ENCODE measurements around the gene PPP4C. TPM values are rescaled to one million over a fixed set of nuclear protein-coding genes. Genes with fewer than 3 reads are reported as not detected.
A peak's percentile ranks its signal among the peaks of the same experiment; 100 is the strongest.

PPP4C gene
- total RNA-seq, 2 experiments from 2014 or later, result 125 to 127 TPM

- H3K4me1 Mint-ChIP-seq, result peaks cover 9% of the 10 kb centered on the region
- H3K27me3 Mint-ChIP-seq, result peaks cover 8% of the 10 kb centered on the region
- no peak overlapping the region for H3K27ac Mint-ChIP-seq
- H3K4me3 Mint-ChIP-seq, result no peak overlapping the region
- H3K36me3 Mint-ChIP-seq, result peaks cover 1% of the 10 kb centered on the region
- H3K9me3 Mint-ChIP-seq, result no peaks in the 10 kb centered on the region
- DNase-seq, result no peak
Observed at GRCh38 chr16:30049871-30050270, 25.9 kb upstream of the PPP4C start.

GRCh38 chr16:30051518-30051917 is 24.3 kb upstream of the PPP4C start:
- Mint-ChIP-seq H3K4me3 (peak overlapping the region; percentile 64), H3K4me1 (peaks cover 15% of the 10 kb centered on the region), H3K9me3 (no peaks in the 10 kb centered on the region), H3K27ac (no peak overlapping the region), H3K27me3 (peaks cover 8% of the 10 kb centered on the region), H3K36me3 (peaks cover 1% of the 10 kb centered on the region)
- no peak for DNase-seq

DNA sequence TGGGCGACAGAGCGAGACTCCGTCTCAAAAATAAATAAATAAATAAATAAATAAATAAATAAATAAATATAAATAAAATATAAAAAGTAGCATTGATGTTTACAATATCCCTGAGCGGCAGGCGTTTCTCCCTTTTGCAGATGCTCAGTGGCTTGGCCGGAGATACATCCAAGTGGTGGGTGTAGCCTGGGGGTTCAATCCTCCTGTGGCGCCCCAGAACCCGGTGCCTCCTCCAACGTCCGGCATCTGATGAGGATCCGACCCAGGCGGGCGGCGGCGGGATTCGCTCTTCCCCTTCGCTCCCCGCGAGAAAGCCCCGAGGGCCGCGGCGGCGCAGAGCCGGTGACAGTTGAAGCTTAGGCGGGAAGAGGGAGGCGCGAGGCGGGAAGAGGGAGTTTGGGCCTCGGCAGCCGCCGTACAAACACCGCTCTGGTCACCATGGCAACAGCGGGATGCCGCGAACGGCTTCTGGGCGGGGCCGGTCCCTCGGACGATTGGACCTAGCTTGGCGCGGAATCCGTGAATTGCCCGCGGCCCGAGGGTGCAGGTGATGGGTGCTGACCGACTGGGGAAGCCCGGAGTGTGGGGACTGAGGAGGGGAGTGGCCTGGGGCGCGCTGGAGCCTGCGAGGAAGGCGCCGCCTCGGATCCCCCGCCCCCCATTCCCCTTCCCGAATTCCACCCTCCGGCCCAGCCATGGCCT is 23.0 kb upstream of the PPP4C start:
- peaks cover 8% of the 10 kb centered on the region for H3K27me3 Mint-ChIP-seq

DNA sequence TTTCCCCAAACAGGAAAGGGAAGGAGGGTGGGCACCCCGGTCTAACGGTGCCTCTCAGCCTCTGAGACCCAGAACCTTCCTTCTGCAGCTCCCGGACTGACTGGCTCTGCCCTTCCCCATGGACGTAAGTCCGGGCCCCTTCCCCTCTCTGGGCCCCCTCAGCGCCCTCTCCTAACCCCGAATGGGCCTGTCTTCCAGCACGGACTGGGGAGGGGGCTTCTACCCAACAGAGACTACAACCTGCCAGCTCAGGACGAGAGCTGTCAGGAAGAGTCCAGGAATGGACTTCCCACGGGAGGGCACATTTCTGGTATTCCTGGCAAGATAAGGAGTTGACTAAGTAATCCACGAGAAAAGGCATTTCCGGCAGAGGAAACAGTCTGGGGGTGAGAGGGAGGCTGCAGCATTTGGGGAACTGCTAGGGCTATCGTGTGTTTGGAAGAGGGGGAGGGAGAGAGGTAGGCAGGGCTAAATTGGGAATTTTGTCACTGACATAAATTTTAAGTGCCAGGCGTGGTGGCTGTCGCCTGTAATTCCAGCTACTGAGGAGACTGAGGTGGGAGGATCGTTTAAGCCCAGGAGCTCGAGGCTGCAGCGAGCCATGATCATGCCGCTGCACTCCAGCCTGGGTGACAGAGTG is 22.3 kb upstream of the PPP4C start:
- Mint-ChIP-seq H3K9me3 (no peaks in the 10 kb centered on the region), H3K36me3 (peaks cover 1% of the 10 kb centered on the region), H3K27ac (no peak overlapping the region), H3K4me3 (peak overlapping the region; percentile 80), H3K4me1 (peaks cover 15% of the 10 kb centered on the region), H3K27me3 (peaks cover 8% of the 10 kb centered on the region)
- DNase-seq, result no peak

More for the DNA sequence above, 23.0 kb upstream of the PPP4C start:
- peak overlapping the region; percentile 80 for H3K4me3 Mint-ChIP-seq
- peak overlapping the region; percentile 74 for H3K27ac Mint-ChIP-seq
- peak; percentile 92 for DNase-seq
- H3K36me3 Mint-ChIP-seq, result peaks cover 1% of the 10 kb centered on the region
- H3K4me1 Mint-ChIP-seq, result peaks cover 15% of the 10 kb centered on the region
- H3K9me3 Mint-ChIP-seq, result no peaks in the 10 kb centered on the region

GRCh38 chr16:30054451-30054850 is 21.3 kb upstream of the PPP4C start:
- DNase-seq, result no peak
- Mint-ChIP-seq H3K9me3 (no peaks in the 10 kb centered on the region), H3K36me3 (peaks cover 1% of the 10 kb centered on the region), H3K4me3 (no peak overlapping the region), H3K4me1 (peaks cover 15% of the 10 kb centered on the region), H3K27ac (no peak overlapping the region), H3K27me3 (peaks cover 8% of the 10 kb centered on the region)

DNA sequence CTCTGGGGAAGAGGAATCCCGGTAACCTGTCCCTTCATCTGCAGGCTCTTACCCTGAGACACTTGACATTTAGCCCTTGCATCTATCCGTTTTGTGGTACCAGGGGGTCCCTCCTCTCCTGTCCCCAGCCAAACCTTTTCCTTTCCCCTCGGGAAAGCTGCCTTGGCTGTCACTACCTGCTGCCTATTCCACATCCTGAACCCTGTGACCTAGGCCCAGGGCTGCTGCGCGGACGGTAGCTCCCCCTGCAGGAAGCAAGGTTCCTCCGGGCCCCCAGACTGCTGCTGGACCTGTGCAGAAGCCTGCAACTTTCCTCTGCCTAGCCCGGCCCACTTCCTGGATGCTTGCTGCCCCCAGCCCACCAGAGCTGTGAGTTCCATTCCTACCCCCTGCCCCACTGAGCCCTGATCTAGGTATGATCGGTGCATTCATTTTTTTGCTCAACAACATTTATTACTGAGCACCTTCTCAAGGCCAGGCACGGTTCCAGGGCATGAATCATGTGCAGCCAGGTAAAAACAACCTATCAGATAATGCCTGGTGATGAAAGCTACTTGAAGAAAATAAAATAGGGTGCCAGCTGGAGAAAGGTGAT is 20.7 kb upstream of the PPP4C start:
- Mint-ChIP-seq H3K36me3 (peaks cover 1% of the 10 kb centered on the region), H3K4me1 (peaks cover 15% of the 10 kb centered on the region), H3K9me3 (no peaks in the 10 kb centered on the region), H3K4me3 (no peak overlapping the region), H3K27ac (no peak overlapping the region), H3K27me3 (peaks cover 8% of the 10 kb centered on the region)
- peak; percentile 64 for DNase-seq

DNA sequence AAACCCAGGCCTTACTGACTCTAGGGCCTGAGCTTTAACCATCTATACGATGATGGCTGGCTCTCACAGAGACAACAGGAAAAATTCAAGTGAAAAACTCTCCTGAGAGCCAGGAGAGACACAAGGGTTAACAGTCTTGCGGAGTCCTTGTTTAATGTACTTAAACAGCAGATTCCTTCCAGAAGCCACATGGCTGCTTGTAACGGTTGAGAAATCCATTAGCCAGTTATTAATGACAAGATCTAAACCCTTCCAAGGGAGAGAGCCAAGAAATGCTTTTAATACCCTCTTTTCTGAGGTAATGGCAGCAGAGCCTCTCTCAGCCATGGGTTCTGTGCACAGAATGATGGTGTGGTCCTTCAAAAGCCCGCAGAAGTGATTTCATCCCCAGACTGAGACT is 15.4 kb upstream of the PPP4C start:
- H3K27me3 Mint-ChIP-seq, result no peaks in the 10 kb centered on the region
- peaks cover 6% of the 10 kb centered on the region for H3K4me1 Mint-ChIP-seq

DNA sequence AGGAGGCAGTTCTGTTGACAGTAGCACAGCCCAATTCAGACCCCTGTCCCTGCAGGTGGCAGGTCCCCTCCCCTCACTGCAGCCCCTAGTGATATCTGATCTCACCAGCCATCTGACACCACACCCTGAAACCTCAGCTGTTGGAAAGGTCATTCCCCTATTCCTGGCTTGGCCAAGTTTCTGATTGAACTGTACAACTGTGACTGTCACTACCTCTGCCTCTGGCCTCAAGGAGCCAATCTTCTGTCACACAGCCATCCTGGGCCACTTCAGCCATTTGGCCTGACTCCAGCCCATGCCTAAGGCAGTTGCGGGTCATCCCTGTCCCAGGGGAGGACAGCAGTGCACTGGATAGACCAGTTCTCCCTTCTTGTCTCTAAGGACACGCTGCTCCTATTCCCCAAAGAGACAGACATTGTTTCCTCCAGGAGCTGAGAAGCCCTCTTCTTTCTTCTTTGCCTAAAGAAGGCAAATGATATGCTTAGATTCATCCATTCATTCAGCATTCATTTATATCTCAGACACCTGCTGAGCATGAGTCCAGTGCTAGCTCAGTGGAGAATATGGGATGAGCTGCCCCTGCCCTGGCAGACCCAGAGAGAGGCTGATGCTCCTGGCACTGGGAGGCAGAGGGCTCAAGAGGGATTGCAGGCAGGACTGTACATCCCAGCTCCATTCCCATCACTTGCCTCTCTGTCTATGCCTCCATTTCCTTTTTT is 14.8 kb upstream of the PPP4C start:
- no peak for DNase-seq
- Mint-ChIP-seq H3K4me1 (peaks cover 5% of the 10 kb centered on the region), H3K27ac (no peak overlapping the region), H3K9me3 (no peaks in the 10 kb centered on the region), H3K27me3 (no peaks in the 10 kb centered on the region), H3K4me3 (no peak overlapping the region), H3K36me3 (peaks cover 17% of the 10 kb centered on the region)

More for the DNA sequence above, 15.4 kb upstream of the PPP4C start:
- Mint-ChIP-seq H3K36me3 (peaks cover 12% of the 10 kb centered on the region), H3K9me3 (no peaks in the 10 kb centered on the region), H3K27ac (no peak overlapping the region), H3K4me3 (no peak overlapping the region)
- no peak for DNase-seq

- H3K4me3 Mint-ChIP-seq, result peak overlapping the region; percentile 99
- peak overlapping the region; percentile 100 for H3K27ac Mint-ChIP-seq
- no peak for DNase-seq
- no peaks in the 10 kb centered on the region for H3K9me3 Mint-ChIP-seq
- H3K27me3 Mint-ChIP-seq, result no peaks in the 10 kb centered on the region
- H3K36me3 Mint-ChIP-seq, result peaks cover 37% of the 10 kb centered on the region
- peaks cover 15% of the 10 kb centered on the region for H3K4me1 Mint-ChIP-seq
Observed at GRCh38 chr16:30063278-30063892, 12.4 kb upstream of the PPP4C start.

DNA sequence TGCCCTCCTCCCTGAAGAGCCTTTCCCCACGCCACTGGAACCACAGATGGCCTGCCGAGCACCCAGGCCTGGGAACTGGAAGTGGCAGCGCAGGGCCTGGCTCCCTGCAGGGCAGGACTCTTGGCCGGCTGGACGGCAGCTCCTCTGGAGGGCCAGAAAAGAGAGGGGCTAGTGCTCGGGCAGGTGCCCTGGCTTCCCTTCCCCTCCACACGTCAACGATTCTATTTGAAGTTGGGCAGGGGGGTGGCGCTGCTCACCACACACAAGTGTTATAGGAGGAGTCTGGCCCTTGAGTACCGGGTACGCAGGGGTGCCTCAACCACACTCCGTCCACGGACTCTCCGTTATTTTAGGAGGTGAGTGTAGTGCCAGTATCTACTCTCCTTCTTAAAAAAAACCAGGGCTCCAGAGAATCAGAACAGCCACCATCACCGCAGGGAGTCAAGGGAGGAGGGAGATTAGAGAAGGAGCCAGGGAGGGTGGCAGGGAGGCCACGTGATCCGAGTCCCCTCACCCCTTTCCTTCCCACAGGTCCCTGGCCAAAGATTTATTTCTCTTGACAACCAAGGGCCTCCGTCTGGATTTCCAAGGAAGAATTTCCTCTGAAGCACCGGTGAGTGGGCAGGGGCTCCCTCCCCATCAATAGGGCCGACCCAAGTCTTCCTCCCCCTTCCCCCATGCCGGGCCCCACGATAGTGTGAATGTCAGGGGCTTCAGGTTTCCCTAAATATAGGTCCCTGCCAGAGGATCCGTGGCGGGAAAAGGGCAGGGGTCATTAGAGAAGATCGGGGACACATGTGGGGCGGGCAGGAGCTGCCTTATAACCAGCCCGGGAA is 11.7 kb upstream of the PPP4C start:
- peak overlapping the region; percentile 99 for H3K4me3 Mint-ChIP-seq

DNA sequence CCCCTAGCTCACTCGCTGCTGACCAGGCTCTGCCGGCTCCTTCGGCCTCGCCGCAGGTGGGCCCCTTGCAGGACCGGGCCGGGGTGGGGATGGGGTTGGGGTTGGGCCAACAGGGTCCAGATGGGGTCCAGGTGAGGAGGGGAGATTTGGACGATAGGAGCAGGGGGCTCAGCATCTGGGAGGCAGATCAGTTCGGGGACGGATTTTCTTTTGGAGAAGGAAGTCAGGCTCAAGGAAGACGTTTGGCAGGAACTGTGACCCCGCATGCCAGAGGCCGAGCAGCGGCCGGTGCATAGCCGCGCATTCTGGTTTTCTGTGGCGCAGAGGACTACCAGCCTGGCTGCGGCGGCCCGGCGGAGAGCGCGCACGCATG is 11.1 kb upstream of the PPP4C start:
- Mint-ChIP-seq H3K36me3 (peaks cover 50% of the 10 kb centered on the region), H3K4me3 (peak overlapping the region; percentile 99), H3K27me3 (no peaks in the 10 kb centered on the region), H3K27ac (peak overlapping the region; percentile 100), H3K4me1 (peaks cover 25% of the 10 kb centered on the region), H3K9me3 (no peaks in the 10 kb centered on the region)
- DNase-seq, result no peak

More for the DNA sequence above, 11.7 kb upstream of the PPP4C start:
- peaks cover 44% of the 10 kb centered on the region for H3K36me3 Mint-ChIP-seq
- peak overlapping the region; percentile 100 for H3K27ac Mint-ChIP-seq
- no peaks in the 10 kb centered on the region for H3K27me3 Mint-ChIP-seq
- H3K9me3 Mint-ChIP-seq, result no peaks in the 10 kb centered on the region
- peak; percentile 73 for DNase-seq
- H3K4me1 Mint-ChIP-seq, result peaks cover 20% of the 10 kb centered on the region

DNA sequence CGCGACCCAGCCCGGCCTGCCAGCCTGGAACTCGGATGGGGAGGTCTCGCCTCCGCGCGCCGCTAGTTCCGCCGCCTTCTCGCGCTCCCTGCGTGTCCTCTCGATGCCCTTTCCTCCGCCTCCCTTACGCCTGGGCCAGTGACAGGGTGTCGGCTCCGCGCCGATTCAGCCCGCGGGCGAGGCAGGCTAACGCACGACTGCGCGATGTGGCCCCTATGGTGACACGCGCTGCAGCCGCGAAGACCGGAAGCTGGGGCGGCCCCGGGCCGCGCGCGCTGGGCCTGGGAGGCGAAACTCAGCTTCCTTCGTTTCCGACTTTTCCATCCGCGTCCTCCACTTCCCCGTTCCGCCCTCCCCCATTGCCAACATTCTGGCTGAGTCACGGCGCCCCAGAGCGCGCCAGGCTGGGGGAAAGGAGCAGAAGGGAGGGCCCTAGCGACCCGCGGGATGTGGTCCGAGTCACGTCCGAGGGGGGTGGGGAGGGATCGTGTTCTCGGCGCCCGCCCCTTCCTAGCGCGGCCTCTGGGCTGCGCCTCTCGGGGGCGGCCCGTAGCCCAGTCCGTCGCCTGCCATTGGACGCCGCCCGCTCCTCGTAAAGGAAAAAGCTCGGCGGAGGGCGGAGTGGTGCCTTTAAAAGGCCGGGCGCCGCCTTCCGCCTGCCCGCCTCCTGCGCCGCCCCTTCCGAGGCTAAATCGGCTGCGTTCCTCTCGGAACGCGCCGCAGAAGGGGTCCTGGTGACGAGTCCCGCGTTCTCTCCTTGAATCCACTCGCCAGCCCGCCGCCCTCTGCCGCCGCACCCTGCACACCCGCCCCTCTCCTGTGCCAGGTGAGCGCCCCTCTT is 10.5 kb upstream of the PPP4C start, which contains the start of gene ALDOA:
ALDOA (plus strand) TSS at position 659 of the 841 bp plus-strand sequence. CDS start 1,138 bp downstream, outside the sequence.
- peaks cover 56% of the 10 kb centered on the region for H3K36me3 Mint-ChIP-seq
- H3K9me3 Mint-ChIP-seq, result no peaks in the 10 kb centered on the region
- H3K27ac Mint-ChIP-seq, result peak within 1 kb of the TSS; percentile 100
- DNase-seq, result peak; percentile 99
- H3K27me3 Mint-ChIP-seq, result no peaks in the 10 kb centered on the region
- H3K4me1 Mint-ChIP-seq, result peaks cover 29% of the 10 kb centered on the region
- peak within 1 kb of the TSS; percentile 99 for H3K4me3 Mint-ChIP-seq
